HG03280 (cell line): ENCODE measurements around the gene GFRA4.
"Not testable (repeated sequence)": the region's sequence is repeated elsewhere in the genome, so short reads cannot be mapped to it uniquely, and the experiment has no call there.

Source experiments
- ATAC-seq: cut with Tn5 transposase; IDR thresholded peaks from one replicate; pipeline ENCODE4 v1.9.1; 2021; ENCODE audit warnings: mild to moderate bottlenecking, moderate library complexity; ENCODE audit not compliant: unreplicated experiment

Gene GFRA4

GRCh38 chr20:3627476-3627875 is 35.7 kb downstream of the GFRA4 start:
- ATAC-seq: no peak

- no peak for ATAC-seq
Observed at GRCh38 chr20:3622406-3622805, 40.8 kb downstream of the GFRA4 start.

GRCh38 chr20:3621111-3621510 is 42.1 kb downstream of the GFRA4 start:
- ATAC-seq: no peak

GRCh38 chr20:3616250-3616649 is 46.9 kb downstream of the GFRA4 start:
- no peak for ATAC-seq

GRCh38 chr20:3615171-3615840 is 47.9 kb downstream of the GFRA4 start:
- ATAC-seq: not testable (repeated sequence)

GRCh38 chr20:3614466-3614865 is 48.7 kb downstream of the GFRA4 start:
- no peak for ATAC-seq

GRCh38 chr20:3613821-3614440 is 49.3 kb downstream of the GFRA4 start:
- ATAC-seq: no peak

GRCh38 chr20:3612795-3613572 is 50.2 kb downstream of the GFRA4 start:
- ATAC-seq: no peak

GRCh38 chr20:3611901-3612300 is 51.3 kb downstream of the GFRA4 start:
- no peak for ATAC-seq
